Mesenchymal stem cell (in vitro differentiated cells and primary cell): Measurements from ENCODE around the gene CEP112.
"Not testable (repeated sequence)": the region's sequence is repeated elsewhere in the genome, so short reads cannot be mapped to it uniquely, and the experiment has no call there.

Experiments used
- DNase-seq: peaks from one replicate; pipeline ENCODE4 v3.0.0-alpha.2; 2013
- H2AFZ ChIP-seq: one replicate; pipeline ENCODE4 v1.6.1; 2013; ENCODE audit warnings: low read depth, mild to moderate bottlenecking, control low read depth, inconsistent platforms, low read length, moderate library complexity
- H2AK5ac ChIP-seq: 2 replicates; pipeline ENCODE4 v1.6.1; 2013; ENCODE audit warnings: low read length, moderate library complexity, mild to moderate bottlenecking, inconsistent platforms; ENCODE audit not compliant: severe bottlenecking
- H2BK120ac ChIP-seq: one replicate; pipeline ENCODE4 v1.6.1; 2013; ENCODE audit warnings: low read depth, mild to moderate bottlenecking, inconsistent platforms, low read length, moderate library complexity
- H2BK12ac ChIP-seq, 2 experiments: one replicate each; pipeline ENCODE4 v1.6.1; 2013; ENCODE audit warnings: inconsistent platforms in 2 of 2, low read length in 2 of 2, mild to moderate bottlenecking in 2 of 2, moderate library complexity in 2 of 2, control low read depth in 1 of 2
- H2BK15ac ChIP-seq: one replicate; pipeline ENCODE4 v1.6.1; 2013; ENCODE audit warnings: mild to moderate bottlenecking, low read depth, inconsistent platforms; ENCODE audit not compliant: poor library complexity, severe bottlenecking
- H2BK5ac ChIP-seq: 2 replicates; pipeline ENCODE4 v1.6.1; 2013; ENCODE audit warnings: low read depth, mild to moderate bottlenecking, low read length, control low read depth, inconsistent platforms; ENCODE audit not compliant: poor library complexity, severe bottlenecking
- H3K14ac ChIP-seq, 2 experiments: one replicate each; pipeline ENCODE4 v1.6.1; 2013; ENCODE audit warnings: inconsistent platforms in 2 of 2, low read length in 2 of 2, control low read depth in 1 of 2, mild to moderate bottlenecking in 1 of 2, moderate library complexity in 1 of 2
- H3K18ac ChIP-seq, 2 experiments: one replicate each; pipeline ENCODE4 v1.6.1; 2013; ENCODE audit warnings: inconsistent platforms in 2 of 2, low read length in 2 of 2, control low read depth in 1 of 2, low read depth in 1 of 2, mild to moderate bottlenecking in 1 of 2
- H3K23ac ChIP-seq, 2 experiments: one replicate each; pipeline ENCODE4 v1.6.1; 2013; ENCODE audit warnings: inconsistent platforms in 2 of 2, low read length in 2 of 2, mild to moderate bottlenecking in 2 of 2, moderate library complexity in 2 of 2, control low read depth in 1 of 2
- H3K27ac ChIP-seq: 2 replicates; pipeline ENCODE4 v1.5.1; 2013; ENCODE audit warnings: mild to moderate bottlenecking, moderate library complexity, low read length, control low read depth, inconsistent platforms; ENCODE audit not compliant: poor library complexity, severe bottlenecking
- H3K27me3 ChIP-seq, 2 experiments: 2 replicates each; pipeline versions ENCODE4 v1.6.1 to v1.7.0; 2013; ENCODE audit warnings: low read length in 2 of 2, mild to moderate bottlenecking in 2 of 2, moderate library complexity in 2 of 2, control low read depth in 1 of 2, inconsistent platforms in 1 of 2; ENCODE audit not compliant: control insufficient read depth in 1 of 2, insufficient read depth in 1 of 2
- H3K36me3 ChIP-seq, 2 experiments: 2 replicates each; pipeline versions ENCODE4 v1.6.1 to v1.7.0; 2013; ENCODE audit warnings: low read length in 2 of 2, control low read depth in 1 of 2, inconsistent platforms in 1 of 2, low read depth in 1 of 2, mild to moderate bottlenecking in 1 of 2; ENCODE audit not compliant: insufficient read depth in 2 of 2, control insufficient read depth in 1 of 2
- H3K4ac ChIP-seq, 2 experiments: one replicate each; pipeline ENCODE4 v1.6.1; 2013; ENCODE audit warnings: inconsistent platforms in 2 of 2, low read length in 2 of 2, mild to moderate bottlenecking in 2 of 2, moderate library complexity in 2 of 2, control low read depth in 1 of 2, low read depth in 1 of 2
- H3K4me1 ChIP-seq: 2 replicates; pipeline ENCODE4 v1.6.1; 2013; ENCODE audit warnings: low read depth, low read length, control low read depth; ENCODE audit not compliant: control insufficient read depth, insufficient read depth
- H3K4me2 ChIP-seq: 2 replicates; pipeline ENCODE4 v1.6.1; 2013; ENCODE audit warnings: low read length, mild to moderate bottlenecking, inconsistent platforms; ENCODE audit not compliant: poor library complexity, severe bottlenecking
- H3K4me3 ChIP-seq, 2 experiments: 2 replicates each; pipeline versions ENCODE4 v1.5.1 to v1.7.0; 2013; ENCODE audit warnings: low read length in 2 of 2, mild to moderate bottlenecking in 2 of 2, control low read depth in 1 of 2, low read depth in 1 of 2; ENCODE audit not compliant: insufficient read depth in 1 of 2
- H3K79me1 ChIP-seq: replicated peaks from 2 replicates; pipeline ENCODE4 v1.6.1; 2013; ENCODE audit warnings: mild to moderate bottlenecking, control low read depth, low read length, inconsistent platforms; ENCODE audit not compliant: poor library complexity, severe bottlenecking
- H3K9ac ChIP-seq: 2 replicates; pipeline ENCODE4 v1.7.0; 2013; ENCODE audit warnings: mild to moderate bottlenecking, low read length, moderate library complexity
- H3K9me3 ChIP-seq: 2 replicates; pipeline ENCODE4 v1.7.0; 2013; ENCODE audit warnings: mild to moderate bottlenecking, low read length; ENCODE audit not compliant: control insufficient read depth
- H4K8ac ChIP-seq: one replicate; pipeline ENCODE4 v1.6.1; 2013; ENCODE audit warnings: inconsistent platforms, mild to moderate bottlenecking, low read length, moderate library complexity
- H4K91ac ChIP-seq: one replicate; pipeline ENCODE4 v1.6.1; 2013; ENCODE audit warnings: mild to moderate bottlenecking, low read length, inconsistent platforms
- WGBS: methylation state at CpG from one replicate; pipeline ENCODE4 v1.1.7; 2013; ENCODE audit warnings: mixed read lengths; 5-methylcytosine and 5-hydroxymethylcytosine counted together

Gene CEP112

DNA sequence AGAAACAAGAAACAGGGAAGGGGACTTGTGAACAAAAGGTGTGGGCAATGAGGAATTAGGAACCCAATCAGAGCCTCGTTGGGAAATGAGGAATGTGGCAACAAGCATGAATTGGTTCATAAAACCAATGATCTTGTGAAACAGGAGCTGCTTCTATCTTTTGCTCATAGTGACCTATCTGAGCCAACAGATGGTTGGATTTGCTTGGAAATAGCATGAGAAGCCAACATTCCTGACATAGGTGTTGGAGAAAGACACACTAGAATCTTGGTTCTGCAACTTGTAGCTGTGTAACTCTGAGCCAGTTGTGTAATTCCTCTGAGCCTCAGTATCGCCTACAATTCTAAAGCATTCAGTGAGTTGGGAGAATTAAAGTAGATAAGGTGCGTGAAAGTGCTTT is 378.6 kb downstream of the CEP112 start:
- H3K4ac ChIP-seq: no peak overlapping the region
- DNase-seq: no peak
- no peak overlapping the region for H4K91ac ChIP-seq
- peaks cover 16% of the 10 kb centered on the region for H3K9me3 ChIP-seq
- H3K4me2 ChIP-seq: no peak overlapping the region
- H3K14ac ChIP-seq: no peak overlapping the region
- no peaks in the 10 kb centered on the region for H3K36me3 ChIP-seq
- H2BK12ac ChIP-seq: no peak overlapping the region
- H3K27ac ChIP-seq: no peak overlapping the region
- H4K8ac ChIP-seq: no peak overlapping the region
- H3K23ac ChIP-seq: no peak overlapping the region
- H2BK120ac ChIP-seq: no peak overlapping the region
- H3K79me1 ChIP-seq: no peaks in the 10 kb centered on the region
- H2BK5ac ChIP-seq: no peak overlapping the region
- no peaks in the 10 kb centered on the region for H3K27me3 ChIP-seq
- no peaks in the 10 kb centered on the region for H3K4me1 ChIP-seq
- H2AK5ac ChIP-seq: no peak overlapping the region
- H3K4me3 ChIP-seq: no peak overlapping the region
- no peak overlapping the region for H3K18ac ChIP-seq
- no peak overlapping the region for H2BK15ac ChIP-seq
- no peak overlapping the region for H3K9ac ChIP-seq
- WGBS: 71% methylated on average over 1 of the region's 3 CpGs
- H2AFZ ChIP-seq: no peak overlapping the region

DNA sequence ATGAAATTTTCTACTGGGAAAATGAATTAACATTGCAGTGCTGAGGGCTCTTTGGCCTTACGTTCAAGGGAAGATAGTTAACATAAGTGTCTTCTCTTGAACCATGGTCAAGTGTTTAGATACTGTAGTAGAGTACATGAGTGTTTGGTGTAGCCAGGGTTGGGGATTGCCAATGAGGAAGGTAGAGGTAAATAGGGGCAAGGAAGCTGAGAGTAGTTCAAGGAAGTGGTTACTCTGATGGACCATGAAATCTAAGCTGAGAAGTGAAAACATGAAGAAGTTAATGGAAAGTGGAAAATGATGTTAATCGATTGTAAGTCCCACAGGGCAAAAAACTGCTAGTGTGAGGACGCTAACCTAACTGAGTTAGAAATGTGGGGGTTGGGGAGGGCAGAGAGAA is 380.9 kb downstream of the CEP112 start:
- Histone ChIP-seq H2AFZ (no peak overlapping the region), H4K8ac (no peak overlapping the region), H3K14ac (no peak overlapping the region), H3K79me1 (no peaks in the 10 kb centered on the region), H2BK15ac (no peak overlapping the region), H2BK5ac (no peak overlapping the region), H3K23ac (no peak overlapping the region), H3K4ac (no peak overlapping the region), H3K27ac (no peak overlapping the region), H3K18ac (no peak overlapping the region), H2AK5ac (no peak overlapping the region), H4K91ac (no peak overlapping the region), H3K4me3 (no peak overlapping the region), H3K9ac (no peak overlapping the region), H3K27me3 (no peaks in the 10 kb centered on the region), H3K4me1 (no peaks in the 10 kb centered on the region), H3K9me3 (peaks cover 22% of the 10 kb centered on the region), H2BK12ac (no peak overlapping the region), H2BK120ac (no peak overlapping the region), H3K4me2 (no peak overlapping the region), H3K36me3 (peaks cover 0 to 3% of the 10 kb centered on the region in 2 experiments)
- WGBS: 63% methylated on average over 3 of the region's 3 CpGs
- no peak for DNase-seq

DNA sequence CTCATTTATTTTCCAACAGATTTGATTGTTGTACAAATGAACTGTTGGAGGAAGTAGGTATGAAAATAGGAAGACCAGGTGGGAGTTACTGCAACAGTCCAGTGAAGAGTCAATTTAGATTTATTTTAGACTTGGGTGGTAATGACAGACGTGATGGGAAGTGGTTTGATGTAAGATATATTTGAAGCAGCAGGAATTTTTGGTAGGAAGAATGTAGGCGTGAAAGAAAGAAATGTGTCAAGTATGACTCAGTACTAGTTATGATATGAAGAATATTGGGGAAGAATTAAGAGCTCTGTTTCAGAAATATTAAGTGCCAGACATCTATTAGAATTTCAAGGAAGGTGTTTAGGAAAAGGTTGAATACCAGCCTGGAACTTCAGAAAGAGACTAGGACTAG is 382.6 kb downstream of the CEP112 start:
- Histone ChIP-seq H3K9me3 (peaks cover 25% of the 10 kb centered on the region), H3K4me3 (no peak overlapping the region), H2BK15ac (no peak overlapping the region), H3K27ac (no peak overlapping the region), H3K27me3 (no peaks in the 10 kb centered on the region), H3K18ac (no peak overlapping the region), H3K4me2 (no peak overlapping the region), H3K79me1 (no peaks in the 10 kb centered on the region), H3K36me3 (peaks cover 0 to 3% of the 10 kb centered on the region in 2 experiments), H3K9ac (no peak overlapping the region), H4K91ac (no peak overlapping the region), H2BK120ac (no peak overlapping the region), H3K4ac (no peak overlapping the region), H2AFZ (no peak overlapping the region), H3K4me1 (no peaks in the 10 kb centered on the region), H3K23ac (no peak overlapping the region), H4K8ac (no peak overlapping the region), H2BK12ac (no peak overlapping the region), H3K14ac (no peak overlapping the region), H2BK5ac (no peak overlapping the region), H2AK5ac (no peak overlapping the region)
- WGBS: 94% methylated on average over 2 of the region's 2 CpGs
- no peak for DNase-seq

DNA sequence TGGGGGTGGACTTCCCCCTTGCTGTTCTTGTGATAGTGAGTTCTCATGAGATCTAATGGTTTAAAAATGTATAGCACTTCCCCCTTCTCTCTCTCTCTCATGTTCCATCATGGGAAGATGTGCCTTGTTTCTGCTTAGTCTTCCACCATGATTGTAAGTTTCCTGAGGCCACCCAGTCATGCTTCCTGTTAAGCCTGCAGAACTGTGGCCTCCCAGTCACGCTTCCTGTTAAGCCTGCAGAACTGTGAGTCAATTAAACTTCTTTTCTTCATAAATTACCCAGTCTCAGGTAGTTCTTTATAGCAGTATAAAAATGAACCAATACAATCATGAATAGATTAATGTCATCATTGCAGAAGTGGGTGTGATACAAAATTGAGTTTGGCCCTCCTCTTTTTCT is 383.4 kb downstream of the CEP112 start:
- not testable (repeated sequence) for H2BK5ac ChIP-seq

More for the DNA sequence above, 383.4 kb downstream of the CEP112 start:
- H4K91ac ChIP-seq, H2BK120ac ChIP-seq, H3K4me2 ChIP-seq, H3K23ac ChIP-seq, H2BK12ac ChIP-seq, H3K79me1 ChIP-seq, H3K4me1 ChIP-seq, H3K36me3 ChIP-seq, H3K14ac ChIP-seq, H3K27ac ChIP-seq, H3K27me3 ChIP-seq, H3K18ac ChIP-seq, H2AFZ ChIP-seq, DNase-seq, H2AK5ac ChIP-seq, H3K4me3 ChIP-seq, H2BK15ac ChIP-seq, H4K8ac ChIP-seq, H3K4ac ChIP-seq, H3K9ac ChIP-seq: not testable (repeated sequence)
- peaks cover 28% of the 10 kb centered on the region for H3K9me3 ChIP-seq
- no CpG with 5 or more reads among the region's 1 CpG for WGBS
